Posterior vena cava (tissue), 2 donors: Measurements from ENCODE around the gene ELMOD3. TPM values are rescaled to one million over a fixed set of nuclear protein-coding genes. Genes with fewer than 3 reads are reported as not detected.

ENCODE experiments used
- DNase-seq: peaks from one replicate; pipeline ENCODE4 v3.0.0-alpha.2; 2020; ENCODE audit warnings: low spot score
- intact Hi-C, 2 donors: fragments of 100-400 bp; cut with DNase I; formaldehyde crosslinking; loops; one replicate each; pipeline versions ENCODE4 v1.14.1 to v1.14.2; 2022 to 2023
- total RNA-seq, 2 donors: library from RNA; stranded (reverse); fragmentation: NEBNext Ultra II Directional; extraction: Animal tissue kit (Norgen Biotek cat#: 25700); gene quantifications; one replicate each; pipeline ENCODE4 v1.2.1, GENCODE V29; 2021
- donor health status: DM: yes; HTN: yes; CAD: no.
- donor health status: DM: yes; HTN: yes; CAD: no.

ELMOD3 gene
- total RNA-seq, 2 donors from 2014 or later = 11.2 to 13.1 TPM

GRCh38 chr2:85415980-85416650 is 61.5 kb downstream of the ELMOD3 start:
- intact Hi-C loops = no loop called here
- DNase-seq = no peak

GRCh38 chr2:85418132-85419008 is 63.8 kb downstream of the ELMOD3 start, which contains the start of gene SH2D6:
TSS of gene SH2D6 (plus strand) at chr2:85418714. CDS start at chr2:85429466, 10,752 bp downstream.
- peak; percentile 95 for DNase-seq
- intact Hi-C loops = no loop called here

DNA sequence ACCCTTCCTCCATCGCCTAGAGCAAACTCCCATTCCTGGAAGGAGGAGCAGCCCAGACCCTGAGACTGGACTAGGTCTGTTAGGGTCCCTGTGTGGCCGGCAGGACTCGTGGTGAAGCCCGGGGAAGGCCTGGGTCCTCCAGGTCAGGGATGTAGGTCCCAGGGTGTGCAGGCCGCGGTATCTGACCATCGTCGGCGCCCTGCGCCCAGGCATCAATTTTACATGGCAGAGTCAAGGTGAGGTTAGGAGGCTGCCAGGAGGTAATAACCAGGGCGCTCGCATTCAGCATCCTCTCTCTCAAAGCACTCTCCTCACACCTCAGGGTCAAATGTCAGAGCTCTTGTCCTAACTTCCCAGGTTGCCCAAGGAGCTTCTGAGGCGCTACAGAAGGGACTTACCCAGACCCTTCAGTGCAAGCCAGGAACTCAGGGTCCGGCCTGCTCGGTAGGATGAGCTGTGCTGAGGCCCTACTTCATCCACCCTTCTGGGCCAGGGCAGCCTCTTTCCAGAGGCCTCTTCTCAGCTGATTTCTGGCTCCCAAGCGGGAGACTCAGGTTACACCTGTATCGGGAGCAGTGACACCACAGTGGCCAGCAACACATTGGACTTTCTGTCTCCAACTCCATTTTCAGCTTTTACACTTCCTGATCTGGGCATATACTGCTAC is 64.6 kb downstream of the ELMOD3 start:
- intact Hi-C loops = no loop called here
- DNase-seq = no peak

DNA sequence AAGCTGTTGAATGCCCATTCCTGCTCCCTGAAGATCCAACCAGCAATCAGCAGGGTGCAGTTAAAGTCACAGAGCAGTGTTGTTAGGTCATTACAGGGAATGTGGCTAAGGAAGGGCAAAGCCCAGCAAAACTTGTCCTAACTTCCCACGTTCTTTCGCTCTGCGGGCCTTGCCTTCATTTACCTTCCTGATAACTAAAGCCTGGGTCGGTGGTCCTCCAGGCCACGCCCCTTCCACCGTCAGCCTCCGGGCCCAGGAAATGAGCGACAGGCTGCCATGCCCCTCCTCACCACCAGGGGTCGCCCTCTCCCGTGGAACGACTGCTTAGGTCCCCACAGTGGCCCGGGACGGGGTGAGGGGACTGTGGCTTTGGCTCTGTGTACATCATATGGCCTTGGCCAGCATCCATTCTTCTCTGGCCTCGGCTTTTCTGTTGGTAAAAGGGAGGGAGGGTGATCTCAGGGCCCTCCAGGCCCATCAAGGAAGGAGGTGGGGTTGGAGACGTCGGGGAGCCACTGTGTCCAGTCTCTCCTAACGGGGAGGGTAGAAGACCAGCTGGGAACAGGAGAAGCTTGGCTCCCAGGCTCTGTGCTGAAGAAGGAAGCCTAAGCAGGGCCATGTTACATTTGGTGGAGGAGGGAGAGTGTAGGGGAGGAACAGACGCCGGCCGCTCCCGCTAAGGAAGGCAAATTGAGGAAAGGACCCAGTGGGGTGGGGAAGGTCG is 66.1 kb downstream of the ELMOD3 start:
- intact Hi-C loops = loop anchor here (2.0 kb wide), 2 partner anchors 130 to 132 kb away; no protein-coding TSS in a partner anchor
- peak; percentile 97 for DNase-seq

DNA sequence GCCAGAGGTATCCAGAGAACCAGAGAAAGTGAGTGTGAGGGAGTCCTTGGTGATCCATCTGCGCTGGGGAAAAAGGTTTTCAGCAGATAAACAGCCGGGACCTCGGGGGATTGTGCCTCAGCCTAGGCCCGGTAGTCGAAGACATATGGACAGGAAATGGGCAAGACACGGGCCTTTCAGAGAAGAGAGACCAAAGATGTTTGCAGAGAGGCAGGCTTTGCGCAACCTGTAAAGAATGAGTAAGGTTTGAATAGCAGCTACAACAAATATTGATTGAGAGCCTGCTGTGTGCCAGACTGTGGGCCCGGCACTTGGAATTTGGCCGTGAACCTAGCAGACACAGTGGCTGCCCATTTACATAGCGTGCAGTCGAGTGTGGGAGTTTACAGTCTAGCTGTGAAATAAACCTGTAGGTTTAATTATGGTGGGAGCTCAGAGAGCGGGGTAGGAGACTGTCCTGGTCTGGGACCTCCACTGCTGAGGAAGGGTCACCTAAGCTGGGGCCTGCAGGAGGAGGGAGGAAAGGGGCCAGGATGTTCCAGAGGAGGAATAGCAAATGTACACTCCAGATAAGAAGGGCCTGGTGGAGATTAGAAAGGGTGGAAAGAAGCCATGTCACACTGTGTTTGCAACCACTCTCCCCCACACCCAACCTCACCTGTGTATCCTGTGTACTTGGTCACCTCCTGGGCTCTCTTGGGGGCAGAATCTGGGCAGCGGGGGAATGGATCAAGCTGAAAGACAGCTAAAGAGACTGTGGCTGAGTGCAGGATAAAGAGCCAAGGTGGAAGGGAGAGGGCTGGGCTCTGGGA is 66.9 kb downstream of the ELMOD3 start:
- intact Hi-C loops = loop anchor here (2.0 kb wide), 2 partner anchors 129 to 131 kb away; no protein-coding TSS in a partner anchor
- DNase-seq = no peak

DNA sequence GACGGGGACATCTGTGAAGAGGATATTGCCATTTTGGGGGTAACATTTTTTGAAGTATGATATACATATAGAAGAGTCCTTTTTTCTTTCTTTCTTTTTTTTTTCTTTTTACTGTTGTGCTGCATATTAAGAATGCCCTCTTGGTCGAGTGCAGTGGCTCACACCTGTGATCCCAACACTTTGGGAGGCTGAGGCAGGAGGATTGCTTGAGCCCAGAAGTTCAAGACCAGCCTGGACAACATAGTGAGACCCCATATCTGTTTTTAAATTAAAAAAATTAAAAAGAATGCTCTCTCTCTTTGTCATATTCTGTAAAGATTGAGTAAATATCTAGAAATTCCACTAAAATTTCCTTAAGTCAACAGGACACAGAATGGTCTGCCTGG is 67.5 kb downstream of the ELMOD3 start:
- intact Hi-C loops = no loop called here

GRCh38 chr2:85423525-85423924 is 69.0 kb downstream of the ELMOD3 start:
- DNase-seq = no peak
- intact Hi-C loops = no loop called here

More for the DNA sequence above, 67.5 kb downstream of the ELMOD3 start:
- DNase-seq = no peak

DNA sequence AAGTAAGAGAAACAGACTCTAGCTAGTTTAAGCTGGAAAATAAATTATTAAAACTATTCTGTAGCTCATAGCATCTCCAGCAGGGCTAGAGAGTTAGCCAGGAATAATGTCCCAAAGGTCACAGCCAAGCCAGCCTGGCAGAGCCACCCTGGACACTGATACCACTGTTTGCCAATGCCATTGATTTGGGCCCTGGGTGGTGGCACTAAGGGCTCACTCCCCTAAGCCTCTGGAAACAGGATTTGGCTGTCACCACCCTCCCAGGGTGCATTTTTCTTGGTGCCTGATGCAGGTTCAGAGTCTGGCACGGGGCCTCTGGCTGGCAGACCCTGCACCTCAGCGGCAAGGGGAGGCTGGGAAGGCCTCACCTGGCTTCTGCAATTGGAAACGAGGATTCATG is 71.0 kb downstream of the ELMOD3 start:
- DNase-seq = no peak
- intact Hi-C loops = no loop called here

DNA sequence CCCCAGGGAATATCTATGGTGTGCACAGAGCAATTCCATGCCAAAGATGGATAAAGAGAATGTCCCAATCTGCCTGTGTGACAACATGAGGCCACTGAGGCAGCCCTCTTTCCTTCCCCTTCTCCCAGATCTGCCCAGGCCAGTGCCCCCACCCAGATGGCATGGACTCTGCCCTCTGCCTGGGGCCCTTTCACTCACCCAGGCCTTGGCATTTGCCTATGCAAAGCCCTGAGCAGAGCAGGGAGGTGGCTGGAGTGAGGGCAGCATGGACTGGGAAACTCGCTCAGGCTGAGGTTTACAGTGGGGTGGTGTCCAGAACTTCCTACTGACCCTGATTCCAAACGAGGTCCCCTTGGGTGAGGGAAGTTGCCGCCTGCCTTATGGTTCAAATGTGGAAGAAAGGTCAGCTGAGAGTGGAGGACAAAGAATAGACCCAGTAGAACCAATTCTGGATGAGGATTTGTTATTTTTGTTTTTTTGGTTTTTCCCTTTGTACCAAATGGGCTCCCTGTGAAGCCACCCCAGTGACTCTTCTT is 72.8 kb downstream of the ELMOD3 start:
- DNase-seq = no peak
- intact Hi-C loops = no loop called here

- intact Hi-C loops = no loop called here
- DNase-seq = no peak
These were observed 73.8 kb downstream of the ELMOD3 start for GRCh38 chr2:85428343-85428881.

- no peak for DNase-seq
- intact Hi-C loops = no loop called here
These were observed 74.8 kb downstream of the ELMOD3 start for GRCh38 chr2:85429213-85429923.

DNA sequence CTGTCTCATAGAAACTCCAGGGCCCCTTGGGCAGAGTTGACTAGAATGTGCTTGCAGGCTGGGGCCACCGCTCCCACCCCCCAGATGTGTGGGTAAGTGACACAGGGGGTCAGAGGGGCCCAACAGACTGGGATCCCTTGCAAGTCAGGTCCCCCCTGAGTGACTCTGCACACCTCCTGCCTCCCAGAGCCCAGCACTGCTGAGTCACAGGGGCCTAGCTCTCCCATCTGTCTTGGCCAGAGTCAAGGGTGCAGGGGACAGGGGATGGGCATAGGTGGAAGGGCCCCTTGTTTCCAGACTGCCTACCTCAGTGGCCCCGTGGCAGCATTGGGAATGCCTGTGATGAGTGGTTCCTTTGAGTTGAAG is 75.3 kb downstream of the ELMOD3 start:
- DNase-seq = no peak
- intact Hi-C loops = loop anchor here in 1 of 2 donors (5.0 kb wide), 1 partner anchor 117 kb away; no protein-coding TSS in a partner anchor

- no peak for DNase-seq
- intact Hi-C loops = loop anchor here in 1 of 2 donors (5.0 kb wide), 1 partner anchor 116 kb away; no protein-coding TSS in a partner anchor
These were observed 76.4 kb downstream of the ELMOD3 start for GRCh38 chr2:85430752-85431569.

DNA sequence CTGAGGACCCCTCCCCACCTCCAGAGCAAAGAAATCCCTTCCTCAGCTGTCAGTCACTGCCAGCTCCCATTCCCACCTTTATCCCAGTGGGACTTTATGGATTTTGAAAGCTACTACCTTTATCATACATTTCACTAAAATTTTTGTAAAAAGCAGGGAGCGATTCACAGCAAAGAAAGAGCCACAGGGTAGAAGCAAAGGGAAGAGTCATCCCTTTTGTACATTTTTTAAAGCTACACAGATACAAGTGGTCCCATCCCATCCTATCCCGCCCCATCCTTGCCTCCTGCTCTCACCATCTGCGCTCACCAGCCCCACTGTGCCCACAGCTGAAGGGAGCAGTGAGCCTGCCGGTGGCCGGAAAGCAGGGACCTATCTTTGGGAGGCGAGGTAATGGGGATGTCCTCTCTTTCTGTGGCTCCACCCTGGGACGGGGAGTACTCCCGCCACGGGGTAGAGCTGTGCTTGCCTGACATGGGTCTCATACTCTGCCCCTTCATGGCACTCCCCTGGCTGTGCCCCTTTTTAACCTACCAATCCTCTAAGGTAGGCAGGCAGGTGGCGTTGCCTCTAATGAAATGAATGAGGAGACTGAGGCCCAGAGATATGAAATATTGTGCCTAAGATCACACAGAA is 77.1 kb downstream of the ELMOD3 start:
- no peak for DNase-seq
- intact Hi-C loops = loop anchor here in 1 of 2 donors (5.0 kb wide), 1 partner anchor 116 kb away; no protein-coding TSS in a partner anchor

GRCh38 chr2:85433511-85434089 is 79.0 kb downstream of the ELMOD3 start:
- intact Hi-C loops = loop anchor here in 1 of 2 donors (5.0 kb wide), 1 partner anchor 114 kb away; no protein-coding TSS in a partner anchor
- peak; percentile 93 for DNase-seq
